Hematopoietic multipotent progenitor cell treated with erythropoietin and hydrocortisone succinate and interleukin-3 and kit ligand, for 6 days (in vitro differentiated cells): Measurements from ENCODE around the gene PSMD3.

ENCODE experiments used
- DNase-seq: peaks from one replicate; pipeline ENCODE4 v3.0.0-alpha.2; 2015

PSMD3 gene

DNA sequence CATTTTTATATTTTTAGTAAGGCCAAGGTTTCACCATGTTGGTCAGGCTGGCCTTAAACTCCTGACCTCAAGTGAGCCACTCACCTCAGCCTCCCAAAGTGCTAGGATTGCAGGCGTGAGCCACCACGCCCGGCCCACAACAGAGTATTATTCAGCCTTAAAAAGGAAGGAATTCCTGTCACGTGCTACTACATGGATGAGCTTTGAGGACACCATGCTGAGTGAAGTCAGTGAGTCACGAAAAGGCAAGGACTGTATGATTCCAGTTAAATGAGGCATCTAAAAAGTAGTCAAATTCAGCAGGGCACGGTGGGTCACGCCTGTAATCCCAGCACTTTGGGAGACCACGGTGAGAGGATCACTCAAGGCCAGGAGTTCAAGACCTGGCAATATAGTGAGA lies 44.3 kb downstream of the PSMD3 start:
- DNase-seq: no peak

- no peak for DNase-seq
These were observed 45.0 kb downstream of the PSMD3 start for GRCh38 chr17:40025559-40025958.

GRCh38 chr17:40025991-40026815 lies 45.6 kb downstream of the PSMD3 start:
- no peak for DNase-seq

- DNase-seq: peak; percentile 95
These were observed 46.4 kb downstream of the PSMD3 start for GRCh38 chr17:40026816-40027613.

DNA sequence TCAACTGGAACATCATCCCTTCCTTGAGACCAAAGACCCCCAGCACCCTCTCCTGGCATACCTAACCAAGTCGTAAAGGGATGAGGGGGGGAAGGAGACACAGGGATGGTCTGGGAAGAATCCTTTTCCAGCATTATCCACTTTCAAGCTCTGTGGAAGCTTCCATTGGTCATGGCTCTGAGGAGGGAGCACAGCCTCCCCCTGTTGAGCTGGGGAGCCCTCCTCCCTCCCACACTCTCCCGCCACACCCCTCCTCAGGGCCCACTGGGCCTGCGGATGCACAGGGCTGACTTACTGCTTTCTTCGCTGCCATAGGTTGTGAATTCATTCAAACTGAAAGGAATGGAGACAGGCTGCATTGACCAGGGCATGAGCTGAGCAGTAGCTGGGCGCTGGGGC lies 47.0 kb downstream of the PSMD3 start:
- DNase-seq: no peak

DNA sequence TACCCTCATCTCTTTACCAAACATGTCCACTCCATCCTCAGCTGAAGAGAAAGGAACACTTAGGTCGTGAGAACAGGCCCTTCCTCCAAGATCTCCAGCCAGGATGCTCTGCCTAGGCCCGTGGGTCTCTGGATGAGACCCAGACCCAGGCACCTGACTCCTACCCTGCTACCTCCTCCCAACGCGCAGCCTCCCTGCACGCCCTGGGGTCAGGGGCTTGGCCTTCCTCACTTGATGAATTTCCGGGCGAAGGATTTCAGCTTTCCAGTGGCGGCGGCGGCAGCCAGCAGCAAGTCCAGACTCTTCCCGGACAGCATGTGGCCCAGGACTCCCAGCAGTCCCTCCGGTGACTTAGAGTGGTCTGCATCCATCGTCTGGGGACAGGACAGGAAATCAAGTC lies 48.0 kb downstream of the PSMD3 start:
- DNase-seq: no peak

GRCh38 chr17:40031706-40032105 lies 51.1 kb downstream of the PSMD3 start:
- DNase-seq: no peak

DNA sequence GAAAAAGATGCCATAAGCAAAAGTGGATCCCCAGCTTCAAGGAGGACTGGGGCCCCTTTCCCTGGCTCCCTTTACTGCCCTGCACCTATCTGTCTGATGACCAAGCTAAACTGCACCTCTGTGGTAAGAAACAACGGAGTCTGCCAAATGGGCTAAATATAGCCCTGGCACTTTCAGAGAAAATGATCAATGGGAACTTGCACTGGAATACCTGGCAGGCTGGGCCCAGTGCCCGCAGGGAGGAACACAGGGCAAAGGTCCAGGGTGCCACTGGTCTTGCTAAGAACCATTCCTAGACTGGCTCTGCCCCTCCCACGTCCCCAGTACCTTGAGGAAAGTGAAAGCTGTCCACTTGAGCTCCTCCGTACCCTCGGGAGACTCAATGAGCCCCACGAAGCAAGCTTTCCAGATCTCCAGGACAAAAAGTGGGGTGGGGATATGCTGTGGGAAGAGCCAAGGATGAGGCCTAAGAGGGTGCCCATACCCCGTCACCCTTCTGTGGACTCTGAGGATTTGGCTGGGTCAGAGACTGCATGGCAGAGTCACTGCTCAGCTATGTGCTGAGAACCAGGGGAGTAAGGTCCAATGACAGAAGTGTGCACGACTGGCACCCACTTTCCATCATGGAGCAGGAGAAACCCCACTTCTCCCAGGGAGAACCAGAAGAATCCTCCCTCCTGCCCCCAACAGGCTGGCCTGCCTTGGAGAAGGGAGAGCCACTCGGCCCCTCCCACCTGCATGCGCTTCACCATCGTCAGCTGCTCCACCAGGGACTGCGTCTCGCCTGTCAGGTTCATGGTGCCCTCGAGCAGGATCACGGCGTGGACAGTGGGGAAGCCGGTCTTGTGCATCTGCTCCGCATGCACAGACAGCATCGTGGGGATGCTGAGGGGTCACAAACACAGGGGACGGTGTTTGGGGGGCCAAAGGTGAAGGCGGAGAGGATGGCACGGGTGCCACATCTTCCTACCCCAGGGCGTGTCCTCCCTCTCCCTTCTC lies 52.0 kb downstream of the PSMD3 start:
- no peak for DNase-seq

DNA sequence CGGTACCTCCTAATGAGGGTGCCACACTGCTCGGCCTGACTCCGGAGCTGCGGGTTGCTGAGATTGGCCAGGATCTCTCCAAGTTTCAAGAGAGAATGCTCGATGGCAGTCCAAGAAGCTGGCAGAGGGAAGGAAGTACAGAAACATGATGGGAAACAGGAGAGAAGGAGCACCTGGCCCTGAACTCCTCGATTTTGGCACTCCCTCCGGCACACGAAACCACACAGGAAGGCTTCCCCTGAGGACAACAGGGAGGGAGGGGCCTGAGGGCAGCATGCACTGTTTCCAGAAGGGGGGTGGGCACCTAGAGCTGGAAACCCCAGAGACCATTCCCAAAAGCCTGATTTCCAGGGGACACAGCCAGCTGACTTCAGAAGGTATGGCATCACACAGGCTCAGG lies 52.7 kb downstream of the PSMD3 start:
- DNase-seq: no peak

GRCh38 chr17:40034426-40035161 lies 54.0 kb downstream of the PSMD3 start:
- no peak for DNase-seq

DNA sequence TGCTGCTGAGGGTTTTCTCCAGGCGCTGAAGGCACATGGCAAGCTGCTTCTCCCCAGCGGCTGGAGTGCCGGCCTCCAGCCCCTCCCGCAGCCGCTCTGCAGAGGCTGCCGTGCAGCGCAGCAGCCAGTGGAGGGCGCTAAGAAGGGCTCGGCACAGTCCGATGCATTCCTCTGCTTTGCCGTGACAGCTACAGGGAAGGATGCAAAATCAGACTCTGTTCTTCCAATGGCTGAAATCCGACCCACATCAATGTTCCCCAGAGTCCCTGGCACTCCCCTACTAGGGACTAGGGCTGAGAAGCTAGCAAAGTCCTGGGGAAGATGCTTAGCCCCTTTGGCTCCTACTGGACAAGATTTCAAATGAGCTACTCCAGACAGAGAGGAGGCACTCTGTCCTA lies 54.6 kb downstream of the PSMD3 start:
- peak; percentile 59 for DNase-seq

GRCh38 chr17:40038882-40039513 lies 58.4 kb downstream of the PSMD3 start:
- peak; percentile 66 for DNase-seq

- no peak for DNase-seq
These were observed 60.6 kb downstream of the PSMD3 start for GRCh38 chr17:40041196-40041595.
